ENCODE measurements around the gene S100A4. TPM values are rescaled to one million over a fixed set of nuclear protein-coding genes. Genes with fewer than 3 reads are reported as not detected.
"Not testable (repeated sequence)": the region's sequence is repeated elsewhere in the genome, so short reads cannot be mapped to it uniquely, and the experiment has no call there.

S100A4 gene
- total RNA-seq, 2 donors from 2014 or later = 56.3 to 71.3 TPM

DNA sequence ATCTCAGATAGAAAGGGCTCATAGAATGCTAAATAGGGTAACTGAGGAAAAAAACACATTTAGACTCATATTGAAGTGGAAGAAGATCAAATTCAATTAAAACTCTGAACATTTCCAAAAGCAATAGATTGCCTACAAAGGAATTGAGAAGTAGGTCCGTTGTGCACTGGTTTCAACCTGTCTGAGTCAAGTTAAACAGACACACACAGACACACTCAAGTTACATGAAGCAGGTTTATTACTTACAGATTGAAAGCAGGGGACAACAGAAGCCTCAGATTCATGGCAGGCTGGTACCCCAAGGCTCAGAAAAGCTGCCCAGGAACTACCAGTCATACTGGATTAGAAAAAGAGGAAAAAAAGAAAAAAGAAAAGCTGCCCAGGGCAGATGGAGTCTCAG lies 40.7 kb upstream of the S100A4 start:
- no peak overlapping the region for H3K27ac ChIP-seq
- H3K27me3 ChIP-seq (replicated peaks; ENCODE audit: insufficient read depth) = no peaks in the 10 kb centered on the region
- H3K9me3 ChIP-seq = no peaks in the 10 kb centered on the region
- WGBS = 9% methylated on average over 1 of the region's 1 CpG
- TF ChIP-seq POLR2A (IDR thresholded peaks at IDR 0.05) = no peak
- no peak for TF ChIP-seq CTCF (IDR thresholded peaks at IDR 0.05)
- TF ChIP-seq POLR2AphosphoS5 (IDR thresholded peaks at IDR 0.05) = no peak
- intact Hi-C loops (cut with DNase I) = no loop called here
- H3K4me1 ChIP-seq (replicated peaks) = no peaks in the 10 kb centered on the region
- no peaks in the 10 kb centered on the region for H3K36me3 ChIP-seq
- H3K4me3 ChIP-seq = no peak overlapping the region
- DNase-seq (ENCODE audit: low spot score) = no peak

DNA sequence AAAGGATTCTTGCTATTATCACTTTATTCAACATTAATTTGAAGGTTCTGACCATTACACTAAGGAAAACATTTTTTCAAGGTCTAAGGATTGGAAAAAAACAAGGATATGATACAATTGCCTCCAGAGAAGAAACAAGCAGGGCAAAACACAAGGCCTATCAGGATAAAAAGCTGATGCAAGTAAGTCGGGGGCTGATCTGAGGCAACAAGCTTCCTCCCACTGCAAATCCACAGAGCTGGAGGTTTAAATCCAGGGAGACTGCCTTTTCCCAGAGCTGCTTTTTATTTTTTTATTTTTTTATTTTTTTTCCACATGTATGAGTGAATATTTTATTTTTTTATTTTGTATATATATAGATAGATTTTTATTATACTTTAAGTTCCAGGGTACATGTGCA lies 39.4 kb upstream of the S100A4 start:
- no peak overlapping the region for H3K27ac ChIP-seq
- TF ChIP-seq CTCF (IDR thresholded peaks at IDR 0.05) (no peak), POLR2AphosphoS5 (IDR thresholded peaks at IDR 0.05) (no peak), POLR2A (IDR thresholded peaks at IDR 0.05) (no peak)
- no peak for DNase-seq (ENCODE audit: low spot score)
- H3K27me3 ChIP-seq (replicated peaks; ENCODE audit: insufficient read depth) = no peaks in the 10 kb centered on the region
- no peaks in the 10 kb centered on the region for H3K4me1 ChIP-seq (replicated peaks)
- H3K36me3 ChIP-seq = no peaks in the 10 kb centered on the region
- H3K4me3 ChIP-seq = no peak overlapping the region
- intact Hi-C loops (cut with DNase I) = no loop called here
- no peaks in the 10 kb centered on the region for H3K9me3 ChIP-seq
- WGBS = 98% methylated on average over 1 of the region's 1 CpG

GRCh38 chr1:153583976-153584375 lies 38.4 kb upstream of the S100A4 start:
- Histone ChIP-seq H3K27ac (no peak overlapping the region), H3K9me3 (no peaks in the 10 kb centered on the region), H3K4me1 (replicated peaks) (no peaks in the 10 kb centered on the region), H3K27me3 (replicated peaks; ENCODE audit: insufficient read depth) (no peaks in the 10 kb centered on the region), H3K4me3 (no peak overlapping the region), H3K36me3 (no peaks in the 10 kb centered on the region)
- no peak for DNase-seq (ENCODE audit: low spot score)
- 80% methylated on average over 2 of the region's 2 CpGs for WGBS
- intact Hi-C loops (cut with DNase I) = no loop called here
- TF ChIP-seq POLR2AphosphoS5 (IDR thresholded peaks at IDR 0.05) = no peak
- TF ChIP-seq POLR2A (IDR thresholded peaks at IDR 0.05) = no peak
- TF ChIP-seq CTCF (IDR thresholded peaks at IDR 0.05) = no peak

- H3K27me3 ChIP-seq (replicated peaks; ENCODE audit: insufficient read depth); H3K36me3 ChIP-seq; H3K9me3 ChIP-seq; H3K4me1 ChIP-seq (replicated peaks); H3K4me3 ChIP-seq; DNase-seq (ENCODE audit: low spot score); intact Hi-C loops (cut with DNase I); H3K27ac ChIP-seq: not testable (repeated sequence)
- WGBS = 92% methylated on average over 3 of the region's 3 CpGs
Observed at GRCh38 chr1:153583514-153583913, 37.9 kb upstream of the S100A4 start.

GRCh38 chr1:153582836-153583235 lies 37.2 kb upstream of the S100A4 start:
- H3K27me3 ChIP-seq (replicated peaks; ENCODE audit: insufficient read depth); DNase-seq (ENCODE audit: low spot score); H3K9me3 ChIP-seq; H3K4me3 ChIP-seq; H3K27ac ChIP-seq; H3K4me1 ChIP-seq (replicated peaks); intact Hi-C loops (cut with DNase I); H3K36me3 ChIP-seq: not testable (repeated sequence)
- WGBS = 94% methylated on average over 24 of the region's 34 CpGs

- no peak for TF ChIP-seq POLR2A (IDR thresholded peaks at IDR 0.05)
- TF ChIP-seq CTCF (IDR thresholded peaks at IDR 0.05) = no peak
- no peak for TF ChIP-seq POLR2AphosphoS5 (IDR thresholded peaks at IDR 0.05)
- no peaks in the 10 kb centered on the region for H3K9me3 ChIP-seq
- DNase-seq (ENCODE audit: low spot score) = no peak
- intact Hi-C loops (cut with DNase I) = no loop called here
- H3K4me3 ChIP-seq = no peak overlapping the region
- 77% methylated on average over 3 of the region's 3 CpGs for WGBS
- no peaks in the 10 kb centered on the region for H3K27me3 ChIP-seq (replicated peaks; ENCODE audit: insufficient read depth)
- no peaks in the 10 kb centered on the region for H3K36me3 ChIP-seq
- no peaks in the 10 kb centered on the region for H3K4me1 ChIP-seq (replicated peaks)
- H3K27ac ChIP-seq = no peak overlapping the region
Observed at GRCh38 chr1:153578936-153579335, 33.3 kb upstream of the S100A4 start.
